Fibroblast of pulmonary artery (primary cell): Measurements from ENCODE around the gene HES2.

Source experiments
- DNase-seq: peaks from one replicate; pipeline ENCODE4 v3.0.0-alpha.2; 2010; ENCODE audit warnings: low read depth
- H3K4me3 ChIP-seq: replicated peaks from 2 replicates; pipeline ENCODE4 v1.5.1; 2011; ENCODE audit warnings: low read depth, mild to moderate bottlenecking, control low read depth, low read length, moderate library complexity
- TF ChIP-seq, protein P1 (sequence below): IDR thresholded peaks from 2 replicates; pipeline ENCODE4 v1.5.1; 2011; ENCODE audit warnings: mild to moderate bottlenecking, control low read depth, low read length, inconsistent platforms; ENCODE audit errors: missing control alignments

HES2 gene, protein sequence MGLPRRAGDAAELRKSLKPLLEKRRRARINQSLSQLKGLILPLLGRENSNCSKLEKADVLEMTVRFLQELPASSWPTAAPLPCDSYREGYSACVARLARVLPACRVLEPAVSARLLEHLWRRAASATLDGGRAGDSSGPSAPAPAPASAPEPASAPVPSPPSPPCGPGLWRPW

DNA sequence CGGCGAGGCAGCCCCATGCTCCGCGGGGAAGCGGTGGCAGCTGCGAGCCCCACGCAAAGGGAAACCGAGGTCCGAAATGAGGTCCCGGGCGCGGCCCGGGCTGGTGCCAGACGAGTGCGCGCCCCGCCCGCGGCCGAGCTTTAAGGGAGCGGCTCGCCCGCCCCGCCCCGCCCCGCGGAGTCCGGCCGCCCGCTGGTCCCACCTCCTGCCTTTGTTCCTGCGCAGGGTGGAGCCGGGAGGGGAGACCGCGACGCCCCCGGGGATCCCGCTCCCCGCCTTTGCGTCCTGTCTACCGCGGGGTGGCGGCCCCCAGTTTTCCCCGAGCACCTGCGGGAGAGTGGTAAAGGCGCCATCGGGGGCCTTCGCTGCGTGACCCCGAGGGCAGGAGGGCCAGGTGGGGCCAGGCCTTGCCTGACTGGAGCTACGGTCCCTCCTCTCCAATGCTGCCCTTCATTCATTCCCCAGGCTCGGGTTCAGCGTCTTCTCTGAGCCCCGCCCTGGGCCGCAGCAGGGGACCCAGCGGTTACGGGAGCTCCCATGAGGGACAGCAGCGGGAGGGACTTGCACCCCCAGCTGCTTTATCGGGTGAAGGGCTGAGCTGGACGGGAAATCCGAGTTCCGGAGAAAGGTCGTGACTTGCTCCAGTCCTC lies at the start of gene HES2:
HES2 (minus strand) TSS at position 116 of the 650 bp plus-strand sequence; CDS start at position 17, 99 bp downstream.
- peak within 1 kb of the TSS; percentile 12 for H3K4me3 ChIP-seq
- TF ChIP-seq, protein P1, sequence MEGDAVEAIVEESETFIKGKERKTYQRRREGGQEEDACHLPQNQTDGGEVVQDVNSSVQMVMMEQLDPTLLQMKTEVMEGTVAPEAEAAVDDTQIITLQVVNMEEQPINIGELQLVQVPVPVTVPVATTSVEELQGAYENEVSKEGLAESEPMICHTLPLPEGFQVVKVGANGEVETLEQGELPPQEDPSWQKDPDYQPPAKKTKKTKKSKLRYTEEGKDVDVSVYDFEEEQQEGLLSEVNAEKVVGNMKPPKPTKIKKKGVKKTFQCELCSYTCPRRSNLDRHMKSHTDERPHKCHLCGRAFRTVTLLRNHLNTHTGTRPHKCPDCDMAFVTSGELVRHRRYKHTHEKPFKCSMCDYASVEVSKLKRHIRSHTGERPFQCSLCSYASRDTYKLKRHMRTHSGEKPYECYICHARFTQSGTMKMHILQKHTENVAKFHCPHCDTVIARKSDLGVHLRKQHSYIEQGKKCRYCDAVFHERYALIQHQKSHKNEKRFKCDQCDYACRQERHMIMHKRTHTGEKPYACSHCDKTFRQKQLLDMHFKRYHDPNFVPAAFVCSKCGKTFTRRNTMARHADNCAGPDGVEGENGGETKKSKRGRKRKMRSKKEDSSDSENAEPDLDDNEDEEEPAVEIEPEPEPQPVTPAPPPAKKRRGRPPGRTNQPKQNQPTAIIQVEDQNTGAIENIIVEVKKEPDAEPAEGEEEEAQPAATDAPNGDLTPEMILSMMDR, result no peak
- DNase-seq, result no peak

DNA sequence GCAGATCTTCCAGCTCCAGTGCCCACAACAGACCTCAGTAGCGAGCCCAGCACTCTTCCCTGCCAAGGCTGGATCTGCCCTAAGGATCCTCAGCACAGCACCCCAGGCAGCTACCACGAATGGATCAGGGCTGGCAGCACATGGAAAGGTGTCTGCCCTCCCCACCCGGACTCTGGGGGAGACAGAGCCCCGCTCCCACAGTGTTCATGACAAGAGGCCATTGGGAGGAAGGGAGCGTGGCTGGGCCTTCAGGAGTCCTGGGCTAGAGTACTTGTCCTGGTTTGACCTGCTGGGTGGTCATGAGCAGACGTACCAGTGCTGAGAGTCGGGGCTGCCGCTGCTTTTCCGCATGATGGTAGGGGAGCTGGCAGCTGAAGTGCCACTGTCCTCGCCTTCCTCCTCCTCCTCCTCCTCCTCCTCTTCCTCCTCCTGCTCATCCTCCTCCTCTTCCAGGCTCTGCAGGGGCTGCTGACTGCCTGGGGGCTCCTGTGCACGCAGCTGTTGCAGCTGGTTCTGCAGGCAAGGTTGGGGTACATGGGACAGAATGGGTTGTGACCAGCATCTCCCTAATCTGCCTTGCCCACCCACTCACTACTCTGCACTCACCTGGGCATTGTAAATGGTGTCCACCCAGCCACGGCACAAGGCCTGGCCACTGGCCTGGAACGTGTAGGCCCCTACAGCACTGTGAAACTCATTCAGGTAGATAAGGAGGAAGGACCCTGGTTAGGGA lies 49.2 kb upstream of the HES2 start:
- TF ChIP-seq, protein P1, result no peak
- DNase-seq, result no peak
- no peak overlapping the region for H3K4me3 ChIP-seq

DNA sequence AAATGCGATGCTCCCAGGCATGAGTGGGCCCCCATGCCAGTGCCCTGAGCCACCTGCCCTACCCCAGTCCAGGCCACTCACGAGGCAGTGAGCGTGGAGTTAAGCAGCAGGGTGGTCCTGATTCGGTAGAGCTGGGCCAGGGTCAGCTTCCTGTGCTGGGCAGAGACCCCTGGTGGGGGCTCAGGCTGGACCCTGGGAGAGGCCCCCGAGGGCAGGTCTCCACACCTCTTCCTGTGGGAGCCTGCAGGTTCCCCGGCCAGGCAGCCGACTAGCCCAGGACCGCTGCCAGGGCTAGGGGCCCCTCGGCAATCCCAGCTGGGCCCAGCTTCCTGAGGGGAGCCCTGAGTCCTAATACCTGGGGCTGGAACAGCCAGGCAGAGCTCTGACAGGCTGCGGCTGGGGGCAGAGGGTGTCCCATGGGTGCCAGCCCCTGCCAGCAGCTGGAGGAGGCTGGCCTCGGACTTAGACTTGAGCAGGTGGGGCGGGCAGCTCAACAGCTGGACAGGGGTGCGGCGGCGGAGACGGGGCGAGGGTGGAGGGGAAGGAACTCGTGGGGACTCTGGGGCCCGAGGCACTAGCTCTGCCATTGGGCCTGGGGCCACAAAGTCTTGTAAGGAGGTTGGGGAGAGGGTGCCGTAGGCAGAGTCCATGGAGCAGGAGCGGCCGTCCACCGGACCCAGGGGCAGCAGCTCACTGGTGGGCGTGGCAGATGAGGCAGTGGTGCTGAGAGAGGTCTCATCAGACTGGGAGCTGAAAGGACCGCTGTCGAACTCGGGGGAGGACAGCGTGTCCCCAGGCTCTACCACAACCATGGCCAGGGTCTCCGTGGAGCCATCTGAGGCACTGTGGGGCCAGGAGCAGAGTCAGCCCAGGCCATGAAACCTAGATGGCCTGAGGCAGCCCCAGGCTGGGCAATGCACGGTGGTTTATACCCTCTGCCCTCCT lies 48.3 kb upstream of the HES2 start:
- TF ChIP-seq, protein P1, result no peak
- no peak overlapping the region for H3K4me3 ChIP-seq
- no peak for DNase-seq

DNA sequence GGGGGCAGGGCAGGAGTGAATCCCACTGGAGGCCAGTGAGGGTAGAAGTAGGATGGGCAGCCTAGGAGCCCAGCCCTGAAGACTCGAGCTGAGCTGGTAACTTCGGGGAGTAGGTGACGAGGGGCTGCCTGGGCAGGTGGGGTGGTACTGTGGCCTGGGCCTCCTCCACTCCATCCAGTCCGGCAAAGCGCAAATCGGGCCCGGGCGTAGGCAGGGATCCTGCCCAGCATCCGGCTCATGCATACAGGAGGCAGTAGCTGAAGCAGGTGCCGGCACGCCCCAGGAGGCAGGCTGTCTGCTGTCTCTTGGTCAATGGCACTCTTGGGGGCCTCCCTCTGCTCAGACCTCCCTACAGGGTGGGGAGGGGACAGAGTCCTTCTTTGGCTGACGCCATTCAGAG lies 47.5 kb upstream of the HES2 start:
- H3K4me3 ChIP-seq, result no peak overlapping the region
- DNase-seq, result no peak
- TF ChIP-seq, protein P1, result no peak

DNA sequence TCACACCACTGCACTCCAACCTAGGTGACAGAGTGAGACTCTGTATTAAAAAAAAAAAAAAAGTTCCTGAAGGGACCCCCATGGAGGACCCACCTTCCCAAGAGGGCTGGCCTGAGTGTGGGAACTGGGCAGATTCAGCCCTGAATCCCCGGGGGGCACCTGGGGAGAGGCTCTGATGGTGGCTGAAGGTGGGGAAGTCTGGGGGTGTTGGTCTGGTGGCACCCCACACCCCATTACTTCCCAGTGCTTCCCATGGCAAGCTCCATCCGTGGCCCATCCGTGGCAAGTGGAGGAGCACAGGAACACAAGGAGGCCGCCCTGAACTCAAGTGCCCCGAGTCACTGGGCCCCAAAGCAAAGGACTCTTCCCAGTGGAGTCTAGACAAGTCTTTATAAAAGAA lies 47.0 kb upstream of the HES2 start:
- no peak for DNase-seq
- TF ChIP-seq, protein P1, result no peak
- no peak overlapping the region for H3K4me3 ChIP-seq

DNA sequence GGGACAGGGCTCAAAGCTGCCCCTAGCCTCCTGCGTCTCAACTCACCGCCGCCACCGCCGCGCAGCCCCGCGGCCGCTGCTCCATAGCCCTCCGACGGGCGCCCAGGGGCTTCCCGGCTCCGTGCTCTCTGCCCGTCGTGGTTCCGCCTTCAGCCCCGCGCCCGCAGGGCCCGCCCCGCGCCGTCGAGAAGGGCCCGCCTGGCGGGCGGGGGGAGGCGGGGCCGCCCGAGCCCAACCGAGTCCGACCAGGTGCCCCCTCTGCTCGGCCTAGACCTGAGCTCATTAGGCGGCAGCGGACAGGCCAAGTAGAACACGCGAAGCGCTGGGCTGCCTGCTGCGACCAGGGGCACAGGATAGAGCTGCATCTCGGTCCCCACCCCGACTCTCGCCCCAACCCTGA lies 46.3 kb upstream of the HES2 start, which contains the start of gene TNFRSF25:
TNFRSF25 (minus strand) TSS at position 151 of the 400 bp plus-strand sequence; CDS start at position 85, 66 bp downstream.
- TF ChIP-seq, protein P1, result no peak
- DNase-seq, result no peak
- H3K4me3 ChIP-seq, result no peak within 1 kb of the TSS
